Immature natural killer cell (primary cell): ENCODE results near the gene ADAMTS1. TPM values are rescaled to one million over a fixed set of nuclear protein-coding genes. Genes with fewer than 3 reads are reported as not detected.

Source experiments
- DNase-seq, 3 donors: peaks; one replicate each; pipeline ENCODE4 v3.0.0; 2022; ENCODE audit warnings: mixed read lengths in 1 of 3
- H3K27ac Mint-ChIP-seq, 6 donors: one replicate each; pipeline ENCODE4 v1.8.0; 2020; ENCODE audit warnings: mixed read lengths in 6 of 6, mild to moderate bottlenecking in 5 of 6, inconsistent platforms in 4 of 6, moderate library complexity in 3 of 6
- H3K27me3 Mint-ChIP-seq, 3 donors: one replicate each; pipeline ENCODE4 v1.8.0; 2020 to 2021; ENCODE audit warnings: low read depth in 3 of 3, mild to moderate bottlenecking in 3 of 3, mixed read lengths in 3 of 3, moderate library complexity in 3 of 3, inconsistent platforms in 1 of 3
- H3K36me3 Mint-ChIP-seq, 3 donors: one replicate each; pipeline ENCODE4 v1.8.0; 2020; ENCODE audit warnings: mixed read lengths in 3 of 3, inconsistent platforms in 2 of 3, mild to moderate bottlenecking in 2 of 3
- H3K4me1 Mint-ChIP-seq, 2 donors: one replicate each; pipeline ENCODE4 v1.8.0; 2020; ENCODE audit warnings: inconsistent platforms in 2 of 2, mild to moderate bottlenecking in 2 of 2, mixed read lengths in 2 of 2, moderate library complexity in 1 of 2
- H3K4me3 Mint-ChIP-seq, 5 donors: one replicate each; pipeline ENCODE4 v1.8.0; 2020; ENCODE audit warnings: mild to moderate bottlenecking in 5 of 5, mixed read lengths in 5 of 5, inconsistent platforms in 3 of 5, moderate library complexity in 3 of 5
- H3K9me3 Mint-ChIP-seq, 6 donors: one replicate each; pipeline ENCODE4 v1.8.0; 2020; ENCODE audit warnings: mild to moderate bottlenecking in 6 of 6, mixed read lengths in 6 of 6, inconsistent platforms in 4 of 6, moderate library complexity in 3 of 6
- polyA plus RNA-seq, 3 donors: library from polyadenylated mRNA; unstranded; fragments of 300-500 nt; fragmentation: Illumina TruSeq; gene quantifications; one replicate each; pipeline ENCODE4 v1.2.3, GENCODE V29; 2021

ADAMTS1 gene
- polyA plus RNA-seq, 3 donors from 2014 or later: 8.7 to 34.2 (median 23.9) TPM

DNA sequence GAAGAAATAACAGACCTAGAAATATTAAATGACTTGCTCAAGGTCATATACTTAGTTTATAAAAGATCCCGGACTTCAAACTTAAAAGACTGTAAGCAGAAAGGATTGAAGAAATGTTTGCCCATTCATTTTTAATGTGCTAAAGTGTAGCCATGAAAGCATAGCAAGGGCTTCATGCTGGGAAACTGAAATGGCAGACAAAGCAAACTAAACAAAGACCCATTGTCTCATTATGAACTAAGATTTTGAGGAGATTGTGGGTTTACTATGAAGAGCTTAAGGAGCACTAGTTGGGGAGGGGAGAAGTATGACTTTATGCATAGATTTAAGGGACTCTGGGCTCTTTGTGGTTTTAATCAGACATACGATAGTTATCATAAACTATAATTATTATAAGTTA lies 26.3 kb downstream of the ADAMTS1 start:
- Mint-ChIP-seq H3K4me1 (no peaks in the 10 kb centered on the region), H3K4me3 (no peak overlapping the region), H3K27me3 (peaks cover 1 to 3% (median 2%) of the 10 kb centered on the region in 3 donors), H3K27ac (no peak overlapping the region), H3K9me3 (peaks cover 0 to 2% (median 0%) of the 10 kb centered on the region in 6 donors), H3K36me3 (no peaks in the 10 kb centered on the region)
- no peak for DNase-seq

DNA sequence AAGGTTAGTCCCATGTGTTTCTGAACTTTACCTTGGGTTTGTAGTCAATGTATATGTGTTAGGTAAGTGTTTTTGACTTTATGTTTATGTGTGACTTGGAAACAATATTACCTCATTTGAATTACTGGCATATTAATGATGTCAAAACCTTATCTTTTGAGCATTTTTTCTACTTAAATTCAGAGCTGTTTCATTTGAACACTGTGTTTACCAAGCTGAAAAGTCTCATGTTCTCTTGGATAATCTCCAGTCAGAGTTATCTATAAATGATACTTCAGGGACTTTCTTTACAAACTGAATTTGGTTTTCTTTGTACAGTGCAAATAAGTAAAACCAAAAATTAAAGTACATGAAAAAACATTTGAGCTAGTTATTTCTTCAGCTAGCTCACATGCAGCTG lies 30.0 kb downstream of the ADAMTS1 start:
- peaks cover 0 to 2% (median 0%) of the 10 kb centered on the region in 6 donors for H3K9me3 Mint-ChIP-seq
- no peak overlapping the region for H3K27ac Mint-ChIP-seq
- DNase-seq: no peak
- H3K36me3 Mint-ChIP-seq: no peaks in the 10 kb centered on the region
- peaks cover 0 to 2% (median 1%) of the 10 kb centered on the region in 3 donors for H3K27me3 Mint-ChIP-seq
- no peaks in the 10 kb centered on the region for H3K4me1 Mint-ChIP-seq
- no peak overlapping the region for H3K4me3 Mint-ChIP-seq

DNA sequence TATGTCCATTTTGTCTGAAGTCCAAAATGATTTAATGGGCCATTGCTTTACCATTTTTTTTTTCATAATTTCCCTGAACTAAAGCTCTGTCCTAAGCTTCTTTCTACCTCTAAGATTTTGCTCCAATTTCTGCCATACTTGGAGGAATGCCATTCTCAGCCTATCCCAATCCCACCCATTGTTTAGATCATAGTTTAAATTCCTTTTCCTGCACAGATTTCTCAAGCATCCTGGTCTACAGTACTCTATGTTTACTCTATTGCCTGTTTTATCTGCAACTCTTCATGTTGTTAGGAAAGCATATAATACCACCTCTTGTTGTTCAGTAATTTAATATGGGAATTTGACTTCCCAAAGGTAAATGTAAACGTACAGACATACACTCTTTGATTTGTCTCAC lies 30.8 kb downstream of the ADAMTS1 start:
- no peak overlapping the region for H3K27ac Mint-ChIP-seq

DNA sequence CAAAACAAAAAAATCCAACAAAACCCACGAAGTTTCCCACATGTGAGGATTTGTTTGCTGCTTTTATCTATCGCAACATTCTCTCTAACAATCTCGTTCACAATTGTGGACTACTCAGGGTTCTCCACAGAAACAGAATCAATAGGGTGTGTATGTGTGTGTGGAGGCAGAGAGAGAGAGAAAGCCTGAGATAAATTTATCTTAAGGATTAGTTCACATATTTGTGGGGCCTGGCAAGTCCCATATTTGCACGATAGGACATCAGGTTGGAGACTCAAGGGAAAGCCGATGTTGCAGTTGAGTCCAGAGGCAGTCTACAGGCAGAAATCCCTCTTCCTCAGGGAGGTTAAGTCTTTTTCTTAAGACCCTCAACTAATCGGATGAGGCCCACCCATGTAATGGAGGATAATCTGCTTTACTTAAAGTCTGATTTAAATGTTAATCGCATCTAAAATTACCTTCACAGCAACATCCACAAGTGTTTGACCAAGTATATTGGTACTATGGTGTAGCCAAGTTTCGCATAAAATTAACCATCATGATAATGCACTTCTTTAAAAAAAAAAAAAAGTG lies 31.7 kb downstream of the ADAMTS1 start:
- peaks cover 0 to 2% (median 0%) of the 10 kb centered on the region in 6 donors for H3K9me3 Mint-ChIP-seq

More for the DNA sequence above, 30.8 kb downstream of the ADAMTS1 start:
- H3K4me1 Mint-ChIP-seq: no peaks in the 10 kb centered on the region
- H3K9me3 Mint-ChIP-seq: peaks cover 0 to 2% (median 0%) of the 10 kb centered on the region in 6 donors
- peaks cover 0 to 2% (median 1%) of the 10 kb centered on the region in 3 donors for H3K27me3 Mint-ChIP-seq
- no peaks in the 10 kb centered on the region for H3K36me3 Mint-ChIP-seq
- no peak overlapping the region for H3K4me3 Mint-ChIP-seq
- no peak for DNase-seq

DNA sequence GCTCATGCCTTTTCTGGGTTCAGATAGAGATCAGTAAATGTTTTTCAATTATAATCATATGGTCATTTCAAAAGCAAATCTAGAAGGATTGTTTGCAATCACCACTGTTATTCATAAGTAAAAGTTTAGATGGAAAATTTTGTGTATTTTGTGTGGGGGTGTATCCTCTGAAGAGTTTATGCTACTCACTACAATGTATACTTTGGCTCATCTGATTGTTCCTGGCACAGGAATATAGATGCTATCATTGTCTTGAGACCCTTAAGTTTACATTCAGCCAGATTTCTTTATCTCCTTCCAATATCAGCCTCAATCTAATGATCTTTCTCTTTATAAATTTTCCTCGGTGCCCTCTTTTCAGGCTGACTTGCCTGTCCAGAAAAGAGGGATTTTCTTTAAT lies 33.0 kb downstream of the ADAMTS1 start:
- H3K27me3 Mint-ChIP-seq: peaks cover 0 to 3% (median 1%) of the 10 kb centered on the region in 3 donors
- peak overlapping the region in 1 of 6 donors; percentile 47 for H3K27ac Mint-ChIP-seq
- no peak for DNase-seq
- H3K4me3 Mint-ChIP-seq: no peak overlapping the region
- peaks cover 0 to 2% (median 0%) of the 10 kb centered on the region in 6 donors for H3K9me3 Mint-ChIP-seq
- peaks cover 9 to 10% of the 10 kb centered on the region in 2 donors for H3K4me1 Mint-ChIP-seq
- no peaks in the 10 kb centered on the region for H3K36me3 Mint-ChIP-seq

More for the DNA sequence above, 31.7 kb downstream of the ADAMTS1 start:
- Mint-ChIP-seq H3K36me3 (no peaks in the 10 kb centered on the region), H3K4me3 (no peak overlapping the region), H3K27me3 (peaks cover 0 to 2% (median 1%) of the 10 kb centered on the region in 3 donors), H3K4me1 (no peaks in the 10 kb centered on the region), H3K27ac (no peak overlapping the region)
- no peak for DNase-seq

DNA sequence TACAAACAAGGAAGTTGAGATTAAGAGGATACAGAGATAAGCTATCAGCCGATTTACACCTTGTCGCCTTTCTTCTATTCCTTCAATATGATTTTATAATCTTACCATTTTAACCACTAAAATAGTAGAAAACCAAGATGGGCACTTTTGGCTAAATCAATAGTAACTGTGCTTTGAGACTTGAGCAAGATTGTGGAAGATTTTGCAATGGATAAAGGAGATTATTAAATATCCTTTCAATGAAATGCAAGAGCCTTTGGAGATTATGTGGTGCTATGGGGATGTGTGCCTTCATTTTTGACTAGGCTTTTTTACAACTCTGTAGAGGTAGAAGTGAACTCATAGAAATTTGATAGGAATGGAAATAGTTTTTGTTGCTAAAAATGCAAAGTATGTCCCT lies 33.7 kb downstream of the ADAMTS1 start:
- H3K9me3 Mint-ChIP-seq: peaks cover 0 to 2% (median 0%) of the 10 kb centered on the region in 6 donors
- H3K27ac Mint-ChIP-seq: no peak overlapping the region
- H3K36me3 Mint-ChIP-seq: no peaks in the 10 kb centered on the region
- H3K27me3 Mint-ChIP-seq: peaks cover 0 to 4% (median 1%) of the 10 kb centered on the region in 3 donors
- H3K4me1 Mint-ChIP-seq: peaks cover 16 to 17% of the 10 kb centered on the region in 2 donors
- no peak overlapping the region for H3K4me3 Mint-ChIP-seq
- no peak for DNase-seq

DNA sequence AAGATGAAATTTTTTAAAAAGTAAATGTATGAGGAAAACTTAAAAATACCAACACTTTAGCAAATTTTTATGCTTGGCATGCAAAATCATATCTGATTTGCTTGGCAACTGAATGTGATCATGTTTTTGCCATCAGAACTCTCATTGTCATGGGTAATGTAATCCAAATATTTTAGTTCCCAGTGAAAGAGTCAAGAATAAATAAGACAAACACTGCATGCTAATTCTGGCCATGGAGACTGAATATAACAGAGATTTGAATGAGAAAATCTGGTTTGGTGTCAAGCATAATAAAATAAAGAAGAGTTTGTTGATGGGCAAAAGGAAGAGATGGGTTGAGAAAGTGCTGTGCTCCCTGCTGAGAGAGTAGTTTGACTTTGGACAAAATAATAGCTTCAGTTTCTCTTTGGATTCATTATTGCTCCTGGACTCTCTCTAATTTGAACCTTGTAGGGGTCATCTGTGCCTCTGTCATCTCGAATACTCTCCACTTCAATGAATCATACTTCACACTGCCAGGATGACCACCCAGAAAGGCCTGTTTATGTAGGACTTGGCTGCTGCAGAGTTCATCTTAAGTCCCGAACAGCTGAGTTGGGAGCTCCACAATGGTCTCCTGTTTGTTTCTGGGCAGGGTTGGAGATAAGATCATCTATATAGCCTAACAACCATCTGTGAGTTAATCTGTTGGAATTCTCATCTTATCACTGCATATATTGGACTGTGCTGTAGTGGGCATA lies 34.4 kb downstream of the ADAMTS1 start:
- peaks cover 0 to 2% (median 0%) of the 10 kb centered on the region in 3 donors for H3K27me3 Mint-ChIP-seq
- peaks cover 22% of the 10 kb centered on the region in 2 donors for H3K4me1 Mint-ChIP-seq
- no peaks in the 10 kb centered on the region for H3K36me3 Mint-ChIP-seq

DNA sequence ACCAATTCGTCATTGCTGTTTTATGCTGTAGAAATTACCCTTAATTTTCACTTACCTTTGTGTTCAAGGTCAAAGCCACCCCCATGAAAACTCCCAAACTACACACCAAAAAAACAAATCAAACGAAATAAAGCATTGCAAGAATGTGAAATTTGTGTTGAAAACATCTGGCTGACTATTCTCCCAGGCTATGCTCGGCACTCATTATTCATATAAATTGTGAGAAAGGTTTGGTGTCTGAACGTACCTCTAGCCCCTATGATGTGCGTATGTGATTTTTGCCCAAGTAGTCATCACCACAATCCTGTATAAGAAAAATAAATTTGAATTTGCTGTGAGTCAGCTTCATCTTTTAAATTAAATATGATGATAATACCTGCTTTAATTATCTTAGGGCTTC lies 34.9 kb downstream of the ADAMTS1 start:
- H3K4me1 Mint-ChIP-seq: peaks cover 22 to 28% of the 10 kb centered on the region in 2 donors
- H3K27me3 Mint-ChIP-seq: peaks cover 0 to 2% (median 0%) of the 10 kb centered on the region in 3 donors
- no peaks in the 10 kb centered on the region for H3K36me3 Mint-ChIP-seq
- DNase-seq: no peak
- peaks cover 0 to 2% (median 0%) of the 10 kb centered on the region in 6 donors for H3K9me3 Mint-ChIP-seq
- H3K27ac Mint-ChIP-seq: no peak overlapping the region
- H3K4me3 Mint-ChIP-seq: no peak overlapping the region

More for the DNA sequence above, 34.4 kb downstream of the ADAMTS1 start:
- Mint-ChIP-seq H3K4me3 (no peak overlapping the region), H3K27ac (no peak overlapping the region), H3K9me3 (peaks cover 0 to 2% (median 0%) of the 10 kb centered on the region in 6 donors)
- no peak for DNase-seq

DNA sequence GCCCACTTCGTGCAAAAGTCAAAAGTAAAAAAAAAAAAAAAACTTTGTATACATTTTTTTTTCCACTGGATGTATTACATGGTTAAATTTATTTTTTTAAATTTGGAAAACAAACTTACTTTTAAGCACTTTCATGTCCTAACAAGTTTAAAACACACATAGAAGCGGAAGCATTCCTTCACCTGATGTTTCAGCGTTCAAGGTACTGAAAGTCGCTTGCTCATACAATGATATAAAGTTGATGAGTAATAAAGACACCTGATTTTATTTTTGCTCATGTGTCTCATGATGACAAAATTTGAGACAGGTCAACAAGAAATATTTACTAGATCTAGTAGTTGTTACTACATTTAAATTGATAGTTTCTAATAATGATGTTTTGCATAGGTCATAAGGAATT lies 35.5 kb downstream of the ADAMTS1 start:
- Mint-ChIP-seq H3K4me1 (peaks cover 24 to 31% of the 10 kb centered on the region in 2 donors), H3K36me3 (no peaks in the 10 kb centered on the region), H3K9me3 (peaks cover 0 to 2% (median 0%) of the 10 kb centered on the region in 6 donors), H3K27me3 (peaks cover 0 to 2% (median 0%) of the 10 kb centered on the region in 3 donors), H3K4me3 (no peak overlapping the region), H3K27ac (no peak overlapping the region)
- no peak for DNase-seq

DNA sequence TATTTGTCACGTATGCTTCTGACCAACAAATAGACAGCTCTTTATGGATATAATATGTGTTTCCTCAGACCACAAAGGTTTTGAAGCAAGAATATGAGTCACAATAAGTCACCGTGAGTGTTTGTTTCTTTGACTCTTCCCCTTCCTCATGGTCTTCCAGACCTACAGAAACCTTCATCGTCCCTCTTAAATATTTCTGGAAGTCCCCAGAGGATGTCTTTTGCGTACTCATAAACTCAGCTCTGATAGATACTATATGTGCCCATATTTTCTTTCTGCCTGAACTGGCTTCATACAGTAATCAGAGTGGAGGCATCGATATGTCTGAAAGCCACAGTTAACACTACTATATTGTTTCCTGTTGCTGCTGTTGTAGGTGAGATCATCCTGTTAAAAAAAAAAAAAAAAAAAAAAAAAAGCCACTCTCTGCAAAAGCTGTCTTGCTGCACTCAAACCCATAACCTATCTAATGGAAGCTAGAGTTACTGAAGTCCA lies 38.4 kb downstream of the ADAMTS1 start:
- peaks cover 0 to 2% (median 0%) of the 10 kb centered on the region in 6 donors for H3K9me3 Mint-ChIP-seq
- peak; percentile 6 to 51 (median 40) for DNase-seq
- peak overlapping the region; percentile 58 to 76 (median 70) for H3K4me3 Mint-ChIP-seq
- peaks cover 24 to 36% of the 10 kb centered on the region in 2 donors for H3K4me1 Mint-ChIP-seq
- H3K27ac Mint-ChIP-seq: peak overlapping the region; percentile 56 to 93 (median 80)
- H3K36me3 Mint-ChIP-seq: no peaks in the 10 kb centered on the region
- peaks cover 0 to 5% (median 2%) of the 10 kb centered on the region in 3 donors for H3K27me3 Mint-ChIP-seq

DNA sequence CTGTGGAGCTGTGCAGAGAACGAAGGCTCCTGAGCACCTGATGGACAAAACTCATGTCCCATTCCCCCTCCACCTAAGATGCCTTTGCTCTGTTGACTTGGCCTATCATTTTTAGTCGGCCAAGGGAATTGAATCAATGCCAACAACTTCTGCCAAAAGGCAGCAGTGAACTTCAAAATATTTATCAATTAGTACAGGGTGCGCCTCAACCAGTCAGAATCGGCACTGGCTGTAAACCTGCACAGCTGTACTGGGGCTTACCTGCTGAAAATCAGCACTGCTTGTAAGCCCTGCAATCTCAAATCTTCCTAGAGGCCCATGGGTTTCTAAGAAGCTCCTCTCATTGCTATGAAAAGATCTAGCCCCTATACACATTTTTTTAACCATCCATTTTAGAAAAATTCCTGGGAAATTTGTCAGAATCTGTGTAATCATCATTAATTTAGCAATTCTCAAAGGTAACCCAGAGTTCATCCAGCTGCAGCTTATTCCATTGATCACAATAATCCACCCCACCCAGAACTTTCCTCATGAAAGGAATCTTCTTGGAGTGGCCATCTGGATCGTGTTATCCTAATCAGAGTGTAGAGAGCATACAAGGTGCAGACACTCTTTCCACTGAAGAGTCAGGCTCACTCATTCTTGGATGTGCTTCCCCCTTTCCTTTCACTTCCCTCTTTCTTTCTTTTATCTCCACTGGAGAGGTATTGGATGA lies 40.2 kb downstream of the ADAMTS1 start:
- Mint-ChIP-seq H3K27me3 (peaks cover 0 to 5% (median 2%) of the 10 kb centered on the region in 3 donors), H3K4me1 (peaks cover 24 to 36% of the 10 kb centered on the region in 2 donors), H3K4me3 (no peak overlapping the region), H3K36me3 (no peaks in the 10 kb centered on the region), H3K9me3 (peaks cover 0 to 2% (median 0%) of the 10 kb centered on the region in 6 donors), H3K27ac (no peak overlapping the region)
- no peak for DNase-seq

DNA sequence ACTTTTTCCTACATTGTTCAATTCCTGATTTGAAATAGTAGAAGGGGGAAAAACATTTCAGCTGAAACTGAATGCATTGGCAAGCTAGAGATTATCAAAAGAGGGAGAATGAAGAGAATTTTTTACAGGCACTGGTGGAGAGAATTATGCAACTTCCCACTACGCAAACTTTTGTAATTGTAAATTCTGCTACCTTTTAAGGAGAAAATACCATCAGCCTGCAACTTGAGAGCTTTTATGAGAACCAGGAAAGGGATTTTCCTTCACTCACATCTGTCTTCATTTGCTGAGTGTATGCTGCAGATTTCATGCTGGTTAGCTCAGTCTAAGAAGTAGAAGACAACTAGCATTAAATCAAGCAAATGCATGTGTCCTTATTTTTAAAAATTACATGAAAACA lies 43.7 kb downstream of the ADAMTS1 start:
- H3K27me3 Mint-ChIP-seq: peaks cover 0 to 11% (median 3%) of the 10 kb centered on the region in 3 donors
- no peaks in the 10 kb centered on the region for H3K36me3 Mint-ChIP-seq
- no peak overlapping the region for H3K27ac Mint-ChIP-seq
- H3K4me1 Mint-ChIP-seq: peaks cover 18 to 30% of the 10 kb centered on the region in 2 donors
- no peak overlapping the region for H3K4me3 Mint-ChIP-seq
- DNase-seq: no peak
- peaks cover 0 to 4% (median 0%) of the 10 kb centered on the region in 6 donors for H3K9me3 Mint-ChIP-seq

DNA sequence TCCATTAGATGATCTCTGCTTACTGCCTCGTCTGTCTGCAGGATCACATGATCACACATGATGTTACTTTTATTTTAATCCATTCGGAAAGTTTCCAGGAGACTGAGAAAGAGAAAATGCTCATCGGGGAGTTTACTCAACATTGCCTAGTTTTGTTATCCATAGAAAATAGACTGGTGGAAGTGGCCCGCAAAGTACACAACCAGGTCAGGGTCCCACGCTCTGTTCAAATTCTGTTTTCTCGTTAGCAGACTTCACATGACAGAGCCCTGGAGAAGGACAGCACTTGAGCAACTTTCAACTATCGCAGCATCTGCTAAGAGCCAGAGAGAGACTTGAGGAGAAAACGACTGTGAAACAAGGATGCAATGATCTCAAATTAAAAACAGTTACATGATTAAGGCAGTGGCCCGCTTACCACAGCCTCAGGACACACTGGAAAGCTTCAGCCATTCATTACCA lies 44.2 kb downstream of the ADAMTS1 start:
- Mint-ChIP-seq H3K36me3 (no peaks in the 10 kb centered on the region), H3K4me1 (peaks cover 13 to 25% of the 10 kb centered on the region in 2 donors), H3K9me3 (peaks cover 0 to 4% (median 0%) of the 10 kb centered on the region in 6 donors), H3K27ac (no peak overlapping the region), H3K27me3 (peaks cover 0 to 11% (median 3%) of the 10 kb centered on the region in 3 donors), H3K4me3 (no peak overlapping the region)
- DNase-seq: no peak
